ENCODE measurements around the gene SEL1L3. TPM values are rescaled to one million over a fixed set of nuclear protein-coding genes. Genes with fewer than 3 reads are reported as not detected.

The SEL1L3 gene
- total RNA-seq, 3 donors from 2014 or later (not counting 1 experiment from before 2014, with no cell fraction given), result 45.4 to 61.0 (median 45.7) TPM

GRCh38 chr4:25795566-25796454 is 67.0 kb downstream of the SEL1L3 start:
- intact Hi-C loops (cut with micrococcal nuclease), result no loop called here
- Mint-ChIP-seq H3K9me3 (no peaks in the 10 kb centered on the region), H3K27ac (no peak overlapping the region), H3K4me1 (no peaks in the 10 kb centered on the region), H3K27me3 (ENCODE audit: low read depth in 2 of 2) (no peaks in the 10 kb centered on the region), H3K36me3 (peaks cover 27% of the 10 kb centered on the region), H3K4me3 (no peak overlapping the region)
- TF ChIP-seq CTCF (IDR thresholded peaks at IDR 0.05), result no peak
- DNase-seq, result no peak
- 95% methylated on average over 12 of the region's 12 CpGs for WGBS (ENCODE audit: insufficient coverage)
- no peak overlapping the region for H3K27ac ChIP-seq (ENCODE audit: low read length)
- no peak for ATAC-seq
- peaks cover 31% of the 10 kb centered on the region for H3K36me3 ChIP-seq (ENCODE audit: control insufficient read depth, insufficient read depth, low read length)
- no peak overlapping the region for H3K4me3 ChIP-seq (ENCODE audit: low read length)
- H3K9me3 ChIP-seq (ENCODE audit: control insufficient read depth, insufficient read depth, low read length), result no peaks in the 10 kb centered on the region
- H3K27me3 ChIP-seq (ENCODE audit: control insufficient read depth, insufficient read depth, low read length), result no peaks in the 10 kb centered on the region
- no peaks in the 10 kb centered on the region for H3K4me1 ChIP-seq (ENCODE audit: control insufficient read depth, insufficient read depth, low read length)

- H3K4me1 ChIP-seq (ENCODE audit: control insufficient read depth, insufficient read depth, low read length), result no peaks in the 10 kb centered on the region
- H3K27me3 Mint-ChIP-seq (ENCODE audit: low read depth in 2 of 2), result no peaks in the 10 kb centered on the region
- ATAC-seq (no peak), DNase-seq (no peak)
- H3K27me3 ChIP-seq (ENCODE audit: control insufficient read depth, insufficient read depth, low read length), result no peaks in the 10 kb centered on the region
- no peak overlapping the region for H3K27ac Mint-ChIP-seq
- no peak overlapping the region for H3K27ac ChIP-seq (ENCODE audit: low read length)
- 100% methylated on average over 1 of the region's 4 CpGs for WGBS (ENCODE audit: insufficient coverage)
- H3K9me3 Mint-ChIP-seq, result no peaks in the 10 kb centered on the region
- peaks cover under 1 to 3% of the 10 kb centered on the region in 2 donors for H3K4me1 Mint-ChIP-seq
- peaks cover 31% of the 10 kb centered on the region for H3K36me3 Mint-ChIP-seq
- H3K4me3 ChIP-seq (ENCODE audit: low read length), result no peak overlapping the region
- peaks cover 26% of the 10 kb centered on the region for H3K36me3 ChIP-seq (ENCODE audit: control insufficient read depth, insufficient read depth, low read length)
- intact Hi-C loops (cut with micrococcal nuclease), result no loop called here
- no peak for TF ChIP-seq CTCF (IDR thresholded peaks at IDR 0.05)
- no peaks in the 10 kb centered on the region for H3K9me3 ChIP-seq (ENCODE audit: control insufficient read depth, insufficient read depth, low read length)
- no peak overlapping the region for H3K4me3 Mint-ChIP-seq
Measured at GRCh38 chr4:25795091-25795490, 67.7 kb downstream of the SEL1L3 start.

GRCh38 chr4:25792876-25793275 is 69.9 kb downstream of the SEL1L3 start:
- intact Hi-C loops (cut with micrococcal nuclease), result no loop called here
- Histone ChIP-seq H3K36me3 (ENCODE audit: control insufficient read depth, insufficient read depth, low read length) (peaks cover 22% of the 10 kb centered on the region), H3K27me3 (ENCODE audit: control insufficient read depth, insufficient read depth, low read length) (no peaks in the 10 kb centered on the region), H3K9me3 (ENCODE audit: control insufficient read depth, insufficient read depth, low read length) (no peaks in the 10 kb centered on the region), H3K4me3 (ENCODE audit: low read length) (no peak overlapping the region), H3K4me1 (ENCODE audit: control insufficient read depth, insufficient read depth, low read length) (no peaks in the 10 kb centered on the region), H3K27ac (ENCODE audit: low read length) (no peak overlapping the region)
- 97% methylated on average over 4 of the region's 4 CpGs for whole genome bisulfite sequencing (ENCODE audit: insufficient coverage)
- ATAC-seq, result no peak
- H3K36me3 Mint-ChIP-seq, result peaks cover 28% of the 10 kb centered on the region
- no peaks in the 10 kb centered on the region for H3K9me3 Mint-ChIP-seq
- no peak for DNase-seq
- H3K4me1 Mint-ChIP-seq, result peaks cover 5 to 14% of the 10 kb centered on the region in 2 donors
- H3K27ac Mint-ChIP-seq, result no peak overlapping the region
- no peak for TF ChIP-seq CTCF (IDR thresholded peaks at IDR 0.05)
- no peaks in the 10 kb centered on the region for H3K27me3 Mint-ChIP-seq (ENCODE audit: low read depth in 2 of 2)
- no peak overlapping the region for H3K4me3 Mint-ChIP-seq

All from natural killer cell (primary cell).